GM18951 (cell line): ENCODE results near the gene SGSM1.
"Not testable (repeated sequence)": the region's sequence is repeated elsewhere in the genome, so short reads cannot be mapped to it uniquely, and the experiment has no call there.

ENCODE experiments used
- POLR2A ChIP-seq: IDR thresholded peaks from 4 replicates; pipeline ENCODE4 v1.6.1; 2011; ENCODE audit warnings: mild to moderate bottlenecking; ENCODE audit not compliant: insufficient read length, insufficient read depth; ENCODE audit errors: extremely low read depth
- in situ Hi-C: fragments of 300-500 bp; cut with MboI; formaldehyde crosslinking; loops from one replicate; pipeline ENCODE4 v1.12.0; 2022; ENCODE audit warnings: low sequenced_read_pairs, mixed read lengths, inconsistent platforms; ENCODE audit not compliant: unreplicated experiment

The SGSM1 gene

GRCh38 chr22:24868979-24869378 lies 63.0 kb downstream of the SGSM1 start:
- no peak for TF ChIP-seq POLR2A
- in situ Hi-C loops, result no loop called here

- TF ChIP-seq POLR2A, result no peak
- in situ Hi-C loops, result no loop called here
Observed at GRCh38 chr22:24871611-24872205, 65.7 kb downstream of the SGSM1 start.

GRCh38 chr22:24873226-24873625 lies 67.2 kb downstream of the SGSM1 start:
- TF ChIP-seq POLR2A, result no peak
- in situ Hi-C loops, result no loop called here

GRCh38 chr22:24875862-24876506 lies 70.0 kb downstream of the SGSM1 start:
- in situ Hi-C loops, result no loop called here
- TF ChIP-seq POLR2A, result no peak

GRCh38 chr22:24876700-24877099 lies 70.7 kb downstream of the SGSM1 start:
- TF ChIP-seq POLR2A, result no peak

GRCh38 chr22:24878969-24879368 lies 73.0 kb downstream of the SGSM1 start:
- in situ Hi-C loops, result no loop called here
- no peak for TF ChIP-seq POLR2A

More at GRCh38 chr22:24876700-24877099, 70.7 kb downstream of the SGSM1 start:
- in situ Hi-C loops, result no loop called here

- in situ Hi-C loops, result no loop called here
Observed at GRCh38 chr22:24883432-24883831, 77.4 kb downstream of the SGSM1 start.

GRCh38 chr22:24887260-24887659 lies 81.2 kb downstream of the SGSM1 start:
- in situ Hi-C loops, result no loop called here
- no peak for TF ChIP-seq POLR2A

More at GRCh38 chr22:24883432-24883831, 77.4 kb downstream of the SGSM1 start:
- TF ChIP-seq POLR2A, result no peak

GRCh38 chr22:24893341-24894070 lies 87.5 kb downstream of the SGSM1 start:
- TF ChIP-seq POLR2A, result no peak
- in situ Hi-C loops, result no loop called here

- in situ Hi-C loops, result no loop called here
- no peak for TF ChIP-seq POLR2A
Observed at GRCh38 chr22:24894220-24894975, 88.4 kb downstream of the SGSM1 start.

- TF ChIP-seq POLR2A, result no peak
- in situ Hi-C loops, result no loop called here
Observed at GRCh38 chr22:24894998-24895397, 89.0 kb downstream of the SGSM1 start.

- no peak for TF ChIP-seq POLR2A
Observed at GRCh38 chr22:24901448-24901847, 95.4 kb downstream of the SGSM1 start.

GRCh38 chr22:24905909-24906308 lies 99.9 kb downstream of the SGSM1 start:
- in situ Hi-C loops, result no loop called here

More at GRCh38 chr22:24901448-24901847, 95.4 kb downstream of the SGSM1 start:
- in situ Hi-C loops, result no loop called here

GRCh38 chr22:24907101-24907500 lies 101.1 kb downstream of the SGSM1 start:
- in situ Hi-C loops, result not testable (repeated sequence)

More at GRCh38 chr22:24905909-24906308, 99.9 kb downstream of the SGSM1 start:
- no peak for TF ChIP-seq POLR2A
